Naive thymus-derived CD4-positive, alpha-beta T cell (primary cell): ENCODE measurements around the gene BATF3. TPM values are rescaled to one million over a fixed set of nuclear protein-coding genes. Genes with fewer than 3 reads are reported as not detected.
"Not testable (repeated sequence)": the region's sequence is repeated elsewhere in the genome, so short reads cannot be mapped to it uniquely, and the experiment has no call there.

Experiments
- ATAC-seq: fragments of 150-1000 bp; cut with Tn5 transposase; 2 replicates; pipeline ENCODE4 v1.10.0; 2021; ENCODE audit warnings: mild to moderate bottlenecking, moderate library complexity
- CTCF ChIA-PET: fragments of 350-600 bp; sonication (Branson Sonifier 250); formaldehyde crosslinking; loops from one replicate; lab custom pipeline; 2021; ENCODE audit warnings: antibody characterized with exemption; lab: Charles Lee
- POLR2A ChIA-PET: fragments of 350-600 bp; sonication (Branson Sonifier 250); formaldehyde crosslinking; loops from one replicate; lab custom pipeline; 2021; ENCODE audit warnings: antibody characterized with exemption, inconsistent platforms; lab: Charles Lee
- DNase-seq, 9 donors: peaks; one replicate each; pipeline versions ENCODE4 v3.0.0 to v3.0.0-alpha.2; 2020 to 2022; ENCODE audit warnings: mixed read lengths in 1 of 9
- H3K27ac ChIP-seq: one replicate; pipeline ENCODE4 v1.7.0; 2013; ENCODE audit warnings: mild to moderate bottlenecking, low read depth, low read length, moderate library complexity
- H3K27me3 ChIP-seq, 2 donors: one replicate each; pipeline ENCODE4 v1.7.0; 2013; ENCODE audit warnings: low read length in 2 of 2, mild to moderate bottlenecking in 2 of 2, moderate library complexity in 2 of 2; ENCODE audit not compliant: control insufficient read depth in 2 of 2, insufficient read depth in 2 of 2
- H3K36me3 ChIP-seq, 3 experiments: 1 replicate in 2 of 3; 2 replicates in 1 of 3; pipeline ENCODE4 v1.7.0; 2013; ENCODE audit warnings: low read length in 3 of 3, mild to moderate bottlenecking in 3 of 3, moderate library complexity in 1 of 3; ENCODE audit not compliant: insufficient read depth in 3 of 3, control insufficient read depth in 2 of 3
- H3K4me1 ChIP-seq, 2 donors: one replicate each; pipeline ENCODE4 v1.7.0; 2013; ENCODE audit warnings: low read length in 2 of 2, mild to moderate bottlenecking in 2 of 2, moderate library complexity in 1 of 2; ENCODE audit not compliant: control insufficient read depth in 2 of 2, insufficient read depth in 2 of 2
- H3K4me3 ChIP-seq: 2 replicates; pipeline ENCODE4 v1.7.0; 2013; ENCODE audit warnings: mild to moderate bottlenecking, low read length
- H3K9me3 ChIP-seq, 3 experiments: 1 replicate in 2 of 3; 2 replicates in 1 of 3; pipeline ENCODE4 v1.7.0; 2013; ENCODE audit warnings: low read length in 3 of 3; ENCODE audit not compliant: control insufficient read depth in 2 of 3
- H3K27ac Mint-ChIP-seq, 9 donors: one replicate each; pipeline ENCODE4 v1.8.0; 2020 to 2022; ENCODE audit warnings: mixed read lengths in 9 of 9, mild to moderate bottlenecking in 8 of 9, moderate library complexity in 5 of 9, inconsistent platforms in 2 of 9
- H3K27me3 Mint-ChIP-seq, 5 donors: one replicate each; pipeline ENCODE4 v1.8.0; 2021 to 2022; ENCODE audit warnings: mixed read lengths in 5 of 5, mild to moderate bottlenecking in 1 of 5
- H3K36me3 Mint-ChIP-seq, 5 donors: one replicate each; pipeline ENCODE4 v1.8.0; 2020 to 2022; ENCODE audit warnings: mixed read lengths in 5 of 5, mild to moderate bottlenecking in 3 of 5, inconsistent platforms in 1 of 5
- H3K4me1 Mint-ChIP-seq, 7 donors: one replicate each; pipeline ENCODE4 v1.8.0; 2020 to 2022; ENCODE audit warnings: mixed read lengths in 7 of 7, mild to moderate bottlenecking in 3 of 7, inconsistent platforms in 1 of 7
- H3K4me3 Mint-ChIP-seq, 10 donors: one replicate each; pipeline ENCODE4 v1.8.0; 2020 to 2022; ENCODE audit warnings: mild to moderate bottlenecking in 10 of 10, mixed read lengths in 10 of 10, moderate library complexity in 6 of 10, inconsistent platforms in 2 of 10
- H3K9me3 Mint-ChIP-seq, 11 donors: one replicate each; pipeline ENCODE4 v1.8.0; 2020 to 2022; ENCODE audit warnings: mixed read lengths in 11 of 11, mild to moderate bottlenecking in 4 of 11, inconsistent platforms in 1 of 11, moderate library complexity in 1 of 11
- intact Hi-C, 2 donors: fragments of 100-400 bp; cut with micrococcal nuclease; formaldehyde crosslinking; loops; one replicate each; pipeline ENCODE4 v1.15.1; 2023
- polyA plus RNA-seq, 2 donors: library from polyadenylated mRNA; unstranded; fragments of 300-500 nt; fragmentation: Illumina TruSeq; gene quantifications; one replicate each; pipeline ENCODE4 v1.2.3, GENCODE V29; 2021
- total RNA-seq, 6 experiments: library from RNA in 5 of 6; stranded (reverse) in 5 of 6; gene quantifications; 1 replicate in 5 of 6; 2 replicates in 1 of 6; pipeline ENCODE4 v1.2.3 and lab custom pipeline; 2021 to 2026

Gene BATF3
- total and polyA plus RNA-seq, 7 experiments from 2014 or later = 0.27 to 40.2 (median 1.1) TPM

DNA sequence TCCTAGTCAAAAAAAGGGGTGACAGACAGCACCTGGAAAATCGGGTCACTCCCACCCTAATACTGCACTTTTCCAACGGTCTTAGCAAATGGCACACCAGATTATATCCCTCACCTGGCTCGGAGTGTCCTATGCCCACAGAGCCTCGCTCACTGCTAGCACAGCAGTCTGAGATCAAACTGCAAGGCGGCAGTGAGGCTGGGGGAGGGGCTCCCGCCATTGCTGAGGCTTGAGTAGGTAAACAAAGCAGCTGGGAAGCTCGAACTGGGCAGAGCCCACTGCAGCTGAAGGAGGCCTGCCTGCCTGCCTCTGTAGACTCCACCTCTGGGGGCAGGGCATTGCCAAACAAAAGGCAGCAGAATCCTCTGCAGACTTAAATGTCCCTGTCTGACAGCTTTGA, 41.4 kb downstream of the BATF3 start:
- peaks cover 12 to 55% (median 21%) of the 10 kb centered on the region in 5 donors for H3K27me3 Mint-ChIP-seq
- intact Hi-C loops, H3K4me1 ChIP-seq, H3K27ac ChIP-seq, H3K4me3 ChIP-seq, H3K4me1 Mint-ChIP-seq, H3K27ac Mint-ChIP-seq, CTCF ChIA-PET, DNase-seq, H3K36me3 Mint-ChIP-seq, H3K9me3 ChIP-seq, H3K9me3 Mint-ChIP-seq, H3K36me3 ChIP-seq, POLR2A ChIA-PET, H3K27me3 ChIP-seq, ATAC-seq, H3K4me3 Mint-ChIP-seq: not testable (repeated sequence)

DNA sequence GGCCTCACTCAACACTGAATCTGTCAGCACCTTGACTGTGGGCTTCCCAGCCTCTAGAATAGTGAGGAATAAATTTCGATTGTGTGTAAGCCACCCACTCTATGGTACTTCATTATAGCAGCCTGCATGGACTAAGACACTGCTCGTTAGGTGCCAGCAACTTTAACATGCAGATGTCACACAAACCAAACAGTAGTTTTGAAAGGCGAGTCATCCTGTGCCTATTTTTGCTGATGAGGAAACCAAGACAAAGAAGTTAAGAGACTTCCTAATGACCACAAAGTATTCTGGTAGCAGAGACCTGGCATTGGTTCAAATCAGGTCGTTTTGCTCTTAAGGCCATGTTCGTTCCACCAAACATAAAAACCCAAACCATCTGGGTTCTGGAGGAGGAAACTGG, 42.9 kb downstream of the BATF3 start:
- Mint-ChIP-seq H3K4me1 (no peaks in the 10 kb centered on the region), H3K27ac (no peak overlapping the region), H3K4me3 (no peak overlapping the region), H3K36me3 (no peaks in the 10 kb centered on the region), H3K27me3 (peaks cover 12 to 41% (median 21%) of the 10 kb centered on the region in 5 donors), H3K9me3 (peaks cover 0 to 2% (median 0%) of the 10 kb centered on the region in 11 donors)
- ATAC-seq = no peak
- Histone ChIP-seq H3K4me1 (no peaks in the 10 kb centered on the region), H3K36me3 (no peaks in the 10 kb centered on the region), H3K27me3 (no peaks in the 10 kb centered on the region), H3K4me3 (no peak overlapping the region), H3K27ac (no peak overlapping the region), H3K9me3 (no peaks in the 10 kb centered on the region)
- intact Hi-C loops = no loop called here
- ChIA-PET CTCF (no interaction called here), POLR2A (no interaction called here)
- DNase-seq = no peak

DNA sequence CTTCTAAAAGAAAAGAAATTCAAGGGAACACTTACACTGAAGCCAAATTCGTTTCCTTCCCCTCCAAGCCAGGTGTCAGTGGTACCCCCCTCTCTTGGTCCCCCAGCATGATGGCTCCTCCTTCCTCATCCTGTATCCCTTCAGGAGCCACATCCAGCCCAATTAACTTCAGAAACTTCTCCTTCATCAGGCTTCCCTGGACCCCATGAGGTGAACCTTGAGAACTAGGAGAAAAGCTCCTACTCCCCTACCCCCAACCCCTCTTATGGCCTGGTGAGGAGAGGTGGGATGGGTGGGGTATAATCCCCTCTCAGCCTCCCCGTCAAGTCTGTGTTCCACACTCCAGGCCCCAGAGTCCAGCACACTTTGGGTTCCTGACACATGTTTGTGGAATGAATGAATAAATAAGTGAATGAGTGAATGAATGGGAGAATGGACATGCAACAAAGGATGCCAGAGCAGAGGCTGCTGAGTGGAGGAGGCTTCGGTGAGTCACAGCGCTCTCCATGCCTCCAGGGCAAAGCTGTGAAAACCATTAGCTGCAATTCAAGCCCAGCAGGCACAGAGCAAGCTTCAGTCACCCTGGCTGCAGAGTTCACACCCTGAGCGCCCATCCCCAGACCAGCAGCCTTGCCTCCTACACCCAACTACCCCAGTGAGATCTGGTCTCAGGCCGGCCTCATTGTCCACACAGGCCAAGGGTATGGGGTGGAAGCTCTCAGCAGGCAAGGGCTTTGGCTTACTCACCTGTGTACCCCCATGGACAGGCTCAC, 43.8 kb downstream of the BATF3 start:
- ChIA-PET POLR2A (no interaction called here), CTCF (interaction anchor here (1.0 kb wide), 1 partner anchor 12 kb away, joined by 3 read pairs; no protein-coding TSS in a partner anchor)
- H3K4me3 Mint-ChIP-seq = no peak overlapping the region
- H3K27ac Mint-ChIP-seq = no peak overlapping the region
- no peaks in the 10 kb centered on the region for H3K9me3 ChIP-seq
- H3K36me3 Mint-ChIP-seq = no peaks in the 10 kb centered on the region
- H3K27me3 ChIP-seq = no peaks in the 10 kb centered on the region
- intact Hi-C loops = no loop called here
- H3K4me1 Mint-ChIP-seq = no peaks in the 10 kb centered on the region
- H3K36me3 ChIP-seq = no peaks in the 10 kb centered on the region
- DNase-seq (no peak), ATAC-seq (no peak)
- H3K4me3 ChIP-seq = no peak overlapping the region
- H3K27ac ChIP-seq = no peak overlapping the region
- peaks cover 0 to 3% (median 0%) of the 10 kb centered on the region in 11 donors for H3K9me3 Mint-ChIP-seq
- H3K27me3 Mint-ChIP-seq = peaks cover 12 to 34% (median 17%) of the 10 kb centered on the region in 5 donors
- H3K4me1 ChIP-seq = no peaks in the 10 kb centered on the region

DNA sequence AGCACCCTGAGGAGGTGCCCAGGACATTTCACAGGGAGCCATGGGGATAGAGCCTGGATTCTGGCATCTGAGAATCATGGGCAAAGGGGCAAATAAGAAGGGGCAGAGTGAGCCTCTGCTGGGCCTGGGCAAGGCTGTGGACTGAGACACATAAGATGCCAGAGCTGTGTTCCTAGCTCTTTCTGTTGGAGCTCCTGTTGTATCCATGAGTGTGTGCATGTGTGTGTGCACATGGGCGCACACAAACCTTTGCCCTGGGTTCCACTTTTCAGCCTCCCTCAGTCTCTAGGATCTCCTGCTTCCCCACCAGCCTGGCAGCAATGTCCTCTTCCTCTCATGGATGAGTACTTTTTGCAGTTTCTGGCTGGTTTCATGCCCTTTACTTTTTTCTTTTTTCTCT, 47.0 kb downstream of the BATF3 start:
- CTCF ChIA-PET = interaction anchor here (0.6 kb wide), 1 partner anchor 450 kb away, joined by 3 read pairs; no protein-coding TSS in a partner anchor

DNA sequence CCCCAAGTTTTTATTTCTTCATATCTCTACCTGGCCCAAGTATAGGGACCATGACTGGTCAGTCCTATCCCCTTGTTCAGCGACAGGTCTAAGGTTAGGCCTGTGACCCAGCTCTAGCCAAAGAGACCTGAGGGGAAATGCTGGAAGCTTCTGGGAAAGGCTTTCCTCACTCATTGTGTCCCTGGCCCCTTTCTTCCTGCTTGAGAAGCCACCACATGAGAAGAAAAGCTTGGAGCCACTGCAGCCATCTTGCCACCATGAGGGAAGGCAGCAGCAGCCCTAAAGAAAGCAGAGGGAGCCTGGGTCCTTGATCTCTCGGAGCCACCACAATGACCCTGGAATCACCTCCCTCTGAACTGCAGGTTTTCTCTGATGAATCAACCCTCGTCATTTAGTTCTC, 47.7 kb downstream of the BATF3 start:
- intact Hi-C loops = no loop called here
- H3K9me3 Mint-ChIP-seq = peaks cover 0 to 3% (median 0%) of the 10 kb centered on the region in 11 donors
- H3K4me1 Mint-ChIP-seq = no peaks in the 10 kb centered on the region
- H3K9me3 ChIP-seq = no peaks in the 10 kb centered on the region
- no peak overlapping the region for H3K4me3 Mint-ChIP-seq
- no peaks in the 10 kb centered on the region for H3K36me3 Mint-ChIP-seq
- ChIA-PET POLR2A (interaction anchor here (1.2 kb wide), 1 partner anchor 34 kb away, joined by 3 read pairs; no protein-coding TSS in a partner anchor), CTCF (no interaction called here)
- H3K27ac Mint-ChIP-seq = no peak overlapping the region
- H3K27ac ChIP-seq = no peak overlapping the region
- H3K27me3 ChIP-seq = no peaks in the 10 kb centered on the region
- DNase-seq (no peak), ATAC-seq (no peak)
- H3K4me3 ChIP-seq = no peak overlapping the region
- no peaks in the 10 kb centered on the region for H3K36me3 ChIP-seq
- H3K4me1 ChIP-seq = no peaks in the 10 kb centered on the region
- H3K27me3 Mint-ChIP-seq = peaks cover 0 to 21% (median 11%) of the 10 kb centered on the region in 5 donors

More for the DNA sequence above, 47.0 kb downstream of the BATF3 start:
- Mint-ChIP-seq H3K27me3 (peaks cover 3 to 28% (median 11%) of the 10 kb centered on the region in 5 donors), H3K27ac (no peak overlapping the region), H3K9me3 (peaks cover 0 to 3% (median 0%) of the 10 kb centered on the region in 11 donors), H3K4me1 (no peaks in the 10 kb centered on the region), H3K4me3 (no peak overlapping the region), H3K36me3 (no peaks in the 10 kb centered on the region)
- H3K27ac ChIP-seq = no peak overlapping the region
- no peaks in the 10 kb centered on the region for H3K36me3 ChIP-seq
- DNase-seq (no peak), ATAC-seq (no peak)
- no peaks in the 10 kb centered on the region for H3K9me3 ChIP-seq
- POLR2A ChIA-PET = no interaction called here
- intact Hi-C loops = no loop called here
- no peaks in the 10 kb centered on the region for H3K27me3 ChIP-seq
- no peak overlapping the region for H3K4me3 ChIP-seq
- no peaks in the 10 kb centered on the region for H3K4me1 ChIP-seq

DNA sequence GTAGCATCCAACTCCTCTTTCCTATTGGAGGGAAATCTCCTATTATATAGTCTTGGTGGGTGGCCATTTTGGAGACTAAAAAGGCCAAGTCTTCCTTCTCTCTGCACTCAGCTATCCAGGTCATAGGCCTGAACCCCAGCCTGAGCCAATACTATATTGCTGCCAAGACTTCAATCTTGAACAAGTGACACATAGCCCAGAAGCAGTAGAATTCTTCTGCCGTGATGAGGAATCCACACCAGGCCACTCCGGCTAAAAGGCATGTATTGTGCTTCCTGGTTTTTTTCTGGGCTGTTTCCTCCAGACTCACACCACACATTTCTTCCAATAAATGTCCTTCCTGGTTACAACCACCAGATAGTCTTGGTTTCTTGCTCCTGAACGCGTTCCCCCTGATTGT, 48.1 kb downstream of the BATF3 start:
- H3K4me1 ChIP-seq = no peaks in the 10 kb centered on the region
- H3K27ac ChIP-seq = no peak overlapping the region
- Mint-ChIP-seq H3K27me3 (peaks cover 0 to 21% (median 11%) of the 10 kb centered on the region in 5 donors), H3K4me3 (no peak overlapping the region), H3K9me3 (peaks cover 0 to 3% (median 0%) of the 10 kb centered on the region in 11 donors), H3K36me3 (no peaks in the 10 kb centered on the region), H3K27ac (no peak overlapping the region), H3K4me1 (no peaks in the 10 kb centered on the region)
- H3K9me3 ChIP-seq = no peaks in the 10 kb centered on the region
- POLR2A ChIA-PET = interaction anchor here (1.2 kb wide), 1 partner anchor 33 kb away, joined by 3 read pairs; no protein-coding TSS in a partner anchor
- intact Hi-C loops = no loop called here
- H3K27me3 ChIP-seq = no peaks in the 10 kb centered on the region
- DNase-seq (no peak), ATAC-seq (no peak)
- H3K36me3 ChIP-seq = no peaks in the 10 kb centered on the region
- H3K4me3 ChIP-seq = no peak overlapping the region
- CTCF ChIA-PET = no interaction called here

DNA sequence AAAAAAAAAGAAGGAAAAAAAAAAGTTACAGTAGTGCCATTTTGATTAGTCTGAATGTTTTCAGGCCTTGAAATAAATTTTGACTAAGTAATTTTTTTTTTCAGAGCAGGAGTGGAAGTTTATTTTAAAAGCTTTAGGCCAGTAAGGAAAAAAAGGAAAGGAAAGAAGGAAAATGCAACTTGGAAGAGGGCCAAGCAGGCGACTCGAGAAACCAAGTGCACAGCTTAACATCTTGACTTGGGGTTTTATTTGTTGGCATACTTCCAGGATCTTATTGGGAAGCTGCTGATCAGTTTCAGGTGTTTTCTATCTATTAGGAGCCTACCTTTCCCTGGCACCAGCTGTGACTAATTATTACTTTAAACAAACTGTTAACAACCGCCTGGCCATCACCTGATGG, 49.4 kb downstream of the BATF3 start:
- H3K27me3 ChIP-seq = no peaks in the 10 kb centered on the region
- no peaks in the 10 kb centered on the region for H3K36me3 ChIP-seq
- peaks cover 0 to 28% (median 11%) of the 10 kb centered on the region in 5 donors for H3K27me3 Mint-ChIP-seq
- no peaks in the 10 kb centered on the region for H3K36me3 Mint-ChIP-seq
- no peaks in the 10 kb centered on the region for H3K4me1 ChIP-seq
- peaks cover 0 to 3% (median 0%) of the 10 kb centered on the region in 11 donors for H3K9me3 Mint-ChIP-seq
- no peak overlapping the region for H3K4me3 ChIP-seq
- no peaks in the 10 kb centered on the region for H3K4me1 Mint-ChIP-seq
- no peaks in the 10 kb centered on the region for H3K9me3 ChIP-seq
- H3K27ac ChIP-seq = no peak overlapping the region
- no peak for DNase-seq
- ATAC-seq = no peak
- no peak overlapping the region for H3K27ac Mint-ChIP-seq
- POLR2A ChIA-PET = no interaction called here
- no peak overlapping the region for H3K4me3 Mint-ChIP-seq
- intact Hi-C loops = no loop called here
- CTCF ChIA-PET = no interaction called here
